ENCODE measurements around the gene RNLS. TPM values are rescaled to one million over a fixed set of nuclear protein-coding genes. Genes with fewer than 3 reads are reported as not detected.

Gene RNLS
- total and polyA plus RNA-seq, 2 of the 4 experiments (the other 2 are of a cell fraction), result 4.5 to 7.0 TPM

DNA sequence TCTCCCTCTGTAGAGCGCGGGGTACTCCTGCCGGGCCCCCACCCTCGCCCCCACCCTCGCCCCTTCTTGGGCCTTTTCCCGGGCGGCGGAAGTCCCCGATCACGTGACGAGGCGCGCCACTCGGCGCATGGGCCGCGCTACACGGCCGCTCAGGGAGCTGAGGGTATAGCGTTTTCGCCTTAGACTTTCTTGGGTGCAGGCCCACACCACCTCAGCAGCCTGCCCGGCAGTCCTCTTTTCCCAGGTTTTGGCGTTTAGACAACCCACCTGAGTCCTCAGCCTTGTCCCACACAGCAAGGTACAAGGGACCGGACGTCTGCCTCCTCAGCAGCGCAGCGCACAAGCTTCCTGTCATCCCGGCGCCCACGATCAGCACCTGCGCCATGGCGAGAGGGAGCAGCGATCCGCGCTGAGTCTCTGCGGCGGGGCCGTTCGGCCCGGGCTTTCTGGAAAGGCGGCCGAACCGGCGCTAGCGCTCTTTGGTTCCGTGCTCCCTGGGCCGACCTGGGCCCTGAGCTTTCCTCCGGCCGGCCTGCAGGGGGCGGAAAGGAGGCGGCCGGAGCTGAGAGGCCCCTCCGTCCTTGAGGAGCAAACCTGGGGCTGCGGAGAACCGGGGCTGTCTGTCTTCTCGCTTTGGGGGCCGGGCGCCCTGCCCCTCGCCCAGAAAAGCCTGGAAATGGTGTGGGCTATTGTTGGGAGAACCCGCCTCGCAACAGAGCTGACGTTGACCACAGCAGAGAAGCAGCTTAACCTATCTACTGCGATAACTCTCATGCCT lies at the start of gene RNLS (continued):
- no peak for TF ChIP-seq CHD1 (IDR thresholded peaks at IDR 0.05; ENCODE audit: low read depth, low read length)
- no peak for TF ChIP-seq NFE2L2 (IDR thresholded peaks at IDR 0.05; ENCODE audit: low read depth, low read length)
- TF ChIP-seq SMC3 (IDR thresholded peaks at IDR 0.05; ENCODE audit: low read depth, low read length), result no peak

- Histone ChIP-seq H4K5ac (ENCODE audit: low read depth, low read length) (no peak overlapping the region), H2BK5ac (ENCODE audit: low read depth, low read length, poor library complexity, severe bottlenecking) (no peak overlapping the region), H3K14ac (replicated peaks; ENCODE audit: low read depth, low read length) (no peak overlapping the region), H3K4ac (ENCODE audit: low read depth, low read length) (no peak overlapping the region), H3K9ac (ENCODE audit: low read depth, low read length) (no peak overlapping the region), H3K79me1 (ENCODE audit: low read depth in 1 of 2, low read length in 2 of 2) (no peaks in the 10 kb centered on the region), H3K9me1 (ENCODE audit: insufficient read depth, low read length) (no peaks in the 10 kb centered on the region), H4K8ac (ENCODE audit: low read depth in 2 of 2, low read length in 2 of 2) (no peak overlapping the region), H2BK120ac (ENCODE audit: low read depth, low read length) (no peak overlapping the region), H3K4me1 (ENCODE audit: control insufficient read depth, insufficient read depth, low read length) (no peaks in the 10 kb centered on the region), H3K27me3 (ENCODE audit: control insufficient read depth, insufficient read depth, low read length) (no peaks in the 10 kb centered on the region; the same call in 1 of the 2 replicates), H3K56ac (ENCODE audit: extremely low read depth, insufficient read depth, low read length) (no peak overlapping the region), H2AK9ac (replicated peaks; ENCODE audit: low read depth, low read length, poor library complexity) (no peak overlapping the region), H3K4me2 (ENCODE audit: low read depth, low read length) (no peak overlapping the region), H3K4me3 (ENCODE audit: insufficient read depth, low read depth, low read length) (no peak overlapping the region), H4K91ac (ENCODE audit: insufficient read depth, low read depth, low read length) (no peak overlapping the region), H2BK20ac (ENCODE audit: low read depth, low read length) (no peak overlapping the region), H3K36me3 (ENCODE audit: control insufficient read depth, insufficient read depth, low read length) (no peaks in the 10 kb centered on the region), H4K20me1 (ENCODE audit: insufficient read depth, low read length) (no peaks in the 10 kb centered on the region), H2AFZ (replicated peaks; ENCODE audit: low read length, poor library complexity) (no peak overlapping the region), H2BK15ac (ENCODE audit: low read depth, low read length) (no peak overlapping the region), H3K27ac (ENCODE audit: insufficient read depth, low read length) (no peak overlapping the region), H3K23ac (ENCODE audit: low read depth, low read length) (no peak overlapping the region), H3K18ac (ENCODE audit: low read depth, low read length) (no peak overlapping the region), H3K9me3 (ENCODE audit: control insufficient read depth, insufficient read depth, low read length) (no peaks in the 10 kb centered on the region), H2AK5ac (ENCODE audit: low read depth, low read length) (no peak overlapping the region)
- in situ Hi-C loops (cut with MboI; ENCODE audit: low sequenced_read_pairs) (no loop called here), dilution Hi-C loops (cut with HindIII; ENCODE audit: low sequenced_read_pairs, unreplicated experiment) (no loop called here), intact Hi-C loops (cut with micrococcal nuclease) (no loop called here)
- DNase-seq, result no peak
- POLR2A ChIA-PET (ENCODE audit: unreplicated experiment), result no interaction called here
- ATAC-seq (ENCODE audit: low read depth), result no peak
- CTCF ChIA-PET, result no interaction called here
- no TSS peak for BruUV-seq (replicated peaks)
- TF ChIP-seq BHLHE40 (IDR thresholded peaks at IDR 0.05; ENCODE audit: low read depth, low read length) (no peak), RCOR1 (IDR thresholded peaks at IDR 0.05; ENCODE audit: insufficient replicate concordance, low read length) (no peak), NFE2L2 (IDR thresholded peaks at IDR 0.05; ENCODE audit: low read depth, low read length) (no peak), SMC3 (IDR thresholded peaks at IDR 0.05; ENCODE audit: low read depth, low read length) (no peak), POLR2A (IDR thresholded peaks at IDR 0.05; ENCODE audit: low read depth, low read length) (no peak), CHD1 (IDR thresholded peaks at IDR 0.05; ENCODE audit: low read depth, low read length) (no peak), FOS (IDR thresholded peaks at IDR 0.05; ENCODE audit: low read depth, low read length) (no peak), MAFK (IDR thresholded peaks at IDR 0.05; ENCODE audit: low read depth, low read length) (no peak)
Measured at GRCh38 chr10:88624840-88625239, 41.7 kb upstream of the RNLS start.

Data from IMR-90 (cell line).